Fibroblast of peridontal ligament (primary cell): Measurements from ENCODE around the gene HRCT1.

Source experiments
- DNase-seq: peaks from one replicate; pipeline ENCODE4 v3.0.0-alpha.2; 2010; ENCODE audit errors: extremely low read depth

HRCT1 gene

GRCh38 chr9:35942286-35942685 lies 36.3 kb downstream of the HRCT1 start:
- DNase-seq: no peak

GRCh38 chr9:35944173-35944572 lies 38.2 kb downstream of the HRCT1 start:
- DNase-seq: no peak

GRCh38 chr9:35944841-35945240 lies 38.8 kb downstream of the HRCT1 start:
- DNase-seq: no peak

DNA sequence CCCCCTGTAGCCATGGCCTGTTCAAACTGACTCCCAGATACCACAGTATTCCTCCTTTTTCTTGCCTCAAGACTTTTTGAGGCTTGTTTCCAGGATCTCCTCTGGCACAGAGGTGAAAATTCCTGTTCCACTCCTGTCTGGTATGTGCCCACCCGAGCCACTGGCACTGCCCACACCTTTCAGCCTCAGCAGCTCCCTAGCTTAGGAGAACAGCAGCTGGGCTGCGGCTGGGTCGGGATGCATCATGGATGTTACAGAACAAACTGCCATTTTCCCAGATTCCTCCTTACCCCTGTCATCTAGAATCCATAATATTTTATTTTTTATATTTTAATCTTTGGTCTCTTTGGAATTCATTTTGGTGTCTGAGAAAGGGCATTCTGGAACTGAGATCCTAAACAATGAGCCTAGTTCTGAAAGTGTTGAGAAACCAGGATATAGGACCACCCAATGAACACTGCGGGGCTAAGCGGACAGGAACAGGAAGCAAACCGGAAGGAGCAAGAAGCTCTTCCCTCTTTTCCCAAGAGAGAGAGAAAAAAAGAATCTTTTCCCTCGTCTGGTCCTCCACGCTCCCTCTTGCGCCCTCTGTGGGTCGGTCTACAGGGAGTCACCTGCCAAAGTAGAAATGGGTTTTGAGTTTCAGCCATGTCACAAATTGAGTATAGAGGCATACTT lies 39.5 kb downstream of the HRCT1 start:
- DNase-seq: peak; percentile 90

- no peak for DNase-seq
Measured at GRCh38 chr9:35948451-35948850, 42.4 kb downstream of the HRCT1 start.

DNA sequence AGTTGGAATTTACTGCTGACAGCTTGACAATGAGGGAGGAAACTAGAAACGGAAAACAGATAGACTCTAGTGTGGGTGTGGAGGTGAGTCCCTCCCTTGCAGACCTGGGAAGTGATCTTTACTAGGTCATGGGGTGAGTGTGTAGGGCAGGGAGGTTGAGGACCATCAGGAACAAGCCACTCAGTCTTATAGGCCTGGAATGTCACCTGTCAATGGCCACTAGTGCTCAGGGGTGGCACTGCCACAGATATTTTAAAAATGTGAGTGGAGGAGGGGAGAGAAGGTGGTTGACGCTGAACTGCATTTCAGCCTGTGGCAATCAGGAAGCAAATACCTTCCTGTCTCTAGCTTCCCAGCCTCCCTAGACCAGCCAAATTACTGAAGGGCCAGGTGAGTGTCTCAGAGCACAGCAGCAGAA lies 42.9 kb downstream of the HRCT1 start:
- DNase-seq: no peak

- peak; percentile 22 for DNase-seq
Measured at GRCh38 chr9:35951736-35952135, 45.7 kb downstream of the HRCT1 start.

DNA sequence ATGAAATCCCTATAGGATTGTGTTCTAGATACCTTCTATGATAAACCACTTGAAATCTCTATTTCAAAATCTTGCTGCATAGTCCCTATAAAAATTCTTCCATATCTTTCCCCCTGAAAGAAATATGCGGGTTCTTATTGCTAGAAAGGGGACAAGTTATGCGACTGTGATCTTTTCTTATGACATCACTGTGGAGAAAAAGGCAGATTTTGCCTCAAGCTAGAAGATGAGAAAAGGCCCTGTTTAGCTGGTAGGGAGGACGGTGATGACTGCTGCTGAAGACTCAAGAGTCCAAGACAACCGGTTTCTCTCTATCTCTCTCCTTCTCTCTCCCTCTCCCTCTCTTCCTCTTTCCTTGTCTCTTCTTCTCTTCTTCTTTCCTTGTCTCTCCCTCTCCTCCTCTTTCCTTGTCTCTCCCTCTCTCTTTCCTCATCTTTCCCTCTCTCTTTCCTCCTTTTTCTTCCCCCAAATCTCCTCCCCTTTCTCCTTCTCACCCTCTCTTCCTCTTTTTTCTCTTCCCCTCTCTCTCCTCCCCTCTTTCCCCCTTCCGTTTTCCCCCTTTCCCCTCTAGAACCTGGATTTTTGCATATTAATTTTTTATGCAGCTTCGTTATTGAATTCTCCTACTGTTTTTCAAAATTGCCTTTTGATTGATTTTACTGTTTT lies 46.7 kb downstream of the HRCT1 start:
- no peak for DNase-seq

- peak; percentile 90 for DNase-seq
Measured at GRCh38 chr9:35954942-35955546, 49.0 kb downstream of the HRCT1 start.

- no peak for DNase-seq
Measured at GRCh38 chr9:35956651-35957050, 50.6 kb downstream of the HRCT1 start.
